ENCODE results near the gene LRP1B. TPM values are rescaled to one million over a fixed set of nuclear protein-coding genes. Genes with fewer than 3 reads are reported as not detected.

Gene LRP1B
- total RNA-seq, 4 donors from 2014 or later: 0.42 to 0.71 (median 0.65) TPM

- 69% methylated on average over 5 of the region's 5 CpGs for WGBS
- intact Hi-C loops (cut with DNase I): no loop called here
- Histone ChIP-seq H3K9me3 (no peaks in the 10 kb centered on the region), H3K4me1 (no peaks in the 10 kb centered on the region), H3K27ac (replicated peaks in 1 of 4) (no peak overlapping the region), H3K27me3 (no peaks in the 10 kb centered on the region), H3K36me3 (no peaks in the 10 kb centered on the region), H3K4me3 (no peak overlapping the region)
- no peak for DNase-seq (ENCODE audit: extremely low spot score)
- TF ChIP-seq EP300 (IDR thresholded peaks at IDR 0.05) (no peak), POLR2AphosphoS5 (IDR thresholded peaks at IDR 0.05) (no peak), POLR2A (IDR thresholded peaks at IDR 0.05; ENCODE audit: low read depth) (no peak), CTCF (IDR thresholded peaks at IDR 0.05) (no peak)
Measured at GRCh38 chr2:141517180-141517851, 613.5 kb downstream of the LRP1B start.

GRCh38 chr2:141515931-141516330 is 614.9 kb downstream of the LRP1B start:
- intact Hi-C loops (cut with DNase I): no loop called here
- no peaks in the 10 kb centered on the region for H3K27me3 ChIP-seq
- no peak overlapping the region for H3K27ac ChIP-seq (replicated peaks in 1 of 4)
- H3K4me1 ChIP-seq: no peaks in the 10 kb centered on the region
- no peak for DNase-seq (ENCODE audit: extremely low spot score)
- no peak overlapping the region for H3K4me3 ChIP-seq
- H3K9me3 ChIP-seq: no peaks in the 10 kb centered on the region
- no peaks in the 10 kb centered on the region for H3K36me3 ChIP-seq
- no peak for TF ChIP-seq EP300 (IDR thresholded peaks at IDR 0.05)
- TF ChIP-seq POLR2AphosphoS5 (IDR thresholded peaks at IDR 0.05): no peak

DNA sequence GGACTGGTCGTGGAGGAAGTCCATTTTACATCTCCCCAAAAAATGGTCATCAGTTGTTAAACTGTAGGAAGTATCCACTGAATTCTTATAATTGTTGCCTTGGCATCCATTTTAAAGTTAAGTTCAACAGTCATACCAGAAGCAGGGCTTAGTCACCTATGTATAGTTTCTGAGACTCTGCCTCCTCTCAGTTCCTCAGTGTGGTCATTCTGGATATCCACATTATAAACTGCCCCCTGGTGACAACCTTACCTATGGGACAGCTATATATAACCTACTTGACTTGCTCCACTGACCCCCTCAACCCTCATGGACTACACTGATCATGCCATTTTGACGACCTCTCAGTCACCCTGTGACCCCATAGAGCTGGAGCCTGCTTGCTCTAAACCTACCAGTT is 617.0 kb downstream of the LRP1B start:
- no peaks in the 10 kb centered on the region for H3K4me1 ChIP-seq
- TF ChIP-seq CTCF (IDR thresholded peaks at IDR 0.05) (no peak), EP300 (IDR thresholded peaks at IDR 0.05) (no peak), POLR2AphosphoS5 (IDR thresholded peaks at IDR 0.05) (no peak), POLR2A (IDR thresholded peaks at IDR 0.05; ENCODE audit: low read depth) (no peak)
- no peaks in the 10 kb centered on the region for H3K27me3 ChIP-seq
- WGBS: 45% methylated on average over 2 of the region's 2 CpGs
- no peaks in the 10 kb centered on the region for H3K36me3 ChIP-seq
- intact Hi-C loops (cut with DNase I): no loop called here
- no peaks in the 10 kb centered on the region for H3K9me3 ChIP-seq
- no peak overlapping the region for H3K4me3 ChIP-seq
- H3K27ac ChIP-seq (replicated peaks in 1 of 4): no peak overlapping the region
- DNase-seq (ENCODE audit: extremely low spot score): no peak

DNA sequence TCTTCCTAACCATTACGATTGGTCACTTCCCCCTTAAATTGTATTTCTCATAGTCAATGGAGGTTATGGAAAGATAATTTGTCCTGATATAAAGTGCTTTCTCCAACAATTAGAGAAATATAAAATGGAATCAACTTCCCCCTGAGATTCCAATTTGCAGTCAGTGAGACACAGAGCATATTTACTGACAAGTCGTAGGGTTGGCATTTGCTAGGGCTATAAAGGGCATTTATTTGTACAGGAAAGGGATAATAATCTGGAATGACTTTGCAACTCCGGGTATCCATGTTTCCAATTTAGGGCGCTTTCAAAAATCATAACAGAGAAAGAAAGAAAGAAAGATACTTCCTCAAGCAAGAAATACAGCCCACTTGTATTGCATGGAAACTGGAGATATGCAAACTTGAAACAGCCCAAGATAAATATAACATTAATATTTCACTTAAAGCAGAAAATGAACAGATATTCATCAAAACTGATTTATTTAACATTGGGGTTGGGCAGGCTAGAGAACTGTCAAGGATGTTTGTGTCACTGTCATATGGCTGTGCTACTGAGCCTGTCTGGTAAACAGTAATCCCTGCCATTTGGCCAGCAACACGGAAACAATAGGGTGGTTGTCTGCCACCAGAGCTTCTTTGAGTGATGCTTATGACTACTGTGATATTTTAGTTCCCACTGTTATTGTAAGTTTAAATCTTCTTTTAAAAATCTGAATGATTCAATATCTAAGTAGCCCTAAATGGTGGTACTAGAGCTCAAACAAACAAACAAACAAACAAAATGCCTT is 621.8 kb downstream of the LRP1B start:
- WGBS: 54% methylated on average over 5 of the region's 5 CpGs
- H3K27ac ChIP-seq (replicated peaks in 1 of 4): no peak overlapping the region
- no peak overlapping the region for H3K4me3 ChIP-seq
- no peaks in the 10 kb centered on the region for H3K9me3 ChIP-seq
- intact Hi-C loops (cut with DNase I): no loop called here
- H3K27me3 ChIP-seq: no peaks in the 10 kb centered on the region
- H3K36me3 ChIP-seq: no peaks in the 10 kb centered on the region
- no peaks in the 10 kb centered on the region for H3K4me1 ChIP-seq
- TF ChIP-seq POLR2A (IDR thresholded peaks at IDR 0.05; ENCODE audit: low read depth) (no peak), EP300 (IDR thresholded peaks at IDR 0.05) (no peak), POLR2AphosphoS5 (IDR thresholded peaks at IDR 0.05) (no peak), CTCF (IDR thresholded peaks at IDR 0.05) (no peak)
- DNase-seq (ENCODE audit: extremely low spot score): no peak

GRCh38 chr2:141508086-141508752 is 622.6 kb downstream of the LRP1B start:
- Histone ChIP-seq H3K27me3 (no peaks in the 10 kb centered on the region), H3K4me1 (no peaks in the 10 kb centered on the region), H3K4me3 (no peak overlapping the region), H3K36me3 (no peaks in the 10 kb centered on the region), H3K9me3 (no peaks in the 10 kb centered on the region), H3K27ac (replicated peaks in 1 of 4) (no peak overlapping the region)
- intact Hi-C loops (cut with DNase I): no loop called here
- TF ChIP-seq CTCF (IDR thresholded peaks at IDR 0.05): no peak
- TF ChIP-seq POLR2AphosphoS5 (IDR thresholded peaks at IDR 0.05): no peak
- TF ChIP-seq POLR2A (IDR thresholded peaks at IDR 0.05; ENCODE audit: low read depth): no peak
- no peak for TF ChIP-seq EP300 (IDR thresholded peaks at IDR 0.05)
- no peak for DNase-seq (ENCODE audit: extremely low spot score)

All from esophagus muscularis mucosa (tissue), 4 donors.